GM12878 (cell line): ENCODE measurements around the gene CDX1. TPM values are rescaled to one million over a fixed set of nuclear protein-coding genes. Genes with fewer than 3 reads are reported as not detected.

ENCODE experiments used
- ATAC-seq: fragments of 200-7000 bp; cut with Tn5 transposase; 3 replicates; pipeline ENCODE4 v1.9.1; 2020; ENCODE audit warnings: mild to moderate bottlenecking, moderate library complexity
- BruUV-seq: library from RNA; stranded (reverse); fragments of 400-500 nt; replicated peaks from 2 replicates; lab custom pipeline; 2021; lab: Mats Ljungman, UMichigan
- CTCF ChIA-PET: fragments of 300-600 bp; sonication (Branson Sonifier 250); formaldehyde crosslinking; extraction: SDS; loops from one replicate; lab custom pipeline; 2021; ENCODE audit warnings: inconsistent platforms; lab: Yijun Ruan, JAX
- POLR2A ChIA-PET: fragments of 350-600 bp; formaldehyde crosslinking; extraction: SDS; loops from one replicate; lab custom pipeline; 2021; ENCODE audit warnings: inconsistent platforms; lab: Charles Lee
- RAD21 ChIA-PET: fragments of 300-600 bp; sonication (Branson Sonifier 250); formaldehyde crosslinking; loops from one replicate; lab custom pipeline; 2023; ENCODE audit warnings: antibody characterized with exemption; ENCODE audit not compliant: unreplicated experiment; lab: Charles Lee
- SMC1A ChIA-PET: fragments of 300-600 bp; sonication (Branson Sonifier 250); formaldehyde crosslinking; loops from one replicate; lab custom pipeline; 2023; ENCODE audit not compliant: unreplicated experiment, uncharacterized antibody; lab: Charles Lee
- DNase-seq: peaks from one replicate; pipeline ENCODE4 v3.0.0-alpha.2; 2011; ENCODE audit warnings: low read depth, low spot score
- FAIRE-seq: peaks from 3 replicates; lab custom pipeline; 2011; peaks lifted over from hg19 to GRCh38; lab: Jason Lieb, UNC
- H2AFZ ChIP-seq: 2 replicates; pipeline ENCODE4 v1.6.0; 2011; ENCODE audit warnings: low read depth, low read length, control low read depth; ENCODE audit not compliant: control insufficient read depth
- H3K27ac ChIP-seq: 2 replicates; pipeline ENCODE4 v1.5.1; 2011; ENCODE audit warnings: control low read depth; ENCODE audit not compliant: control insufficient read depth, insufficient read depth
- H3K27me3 ChIP-seq, 2 experiments: replicated peaks in 1 of 2; 2 replicates each; pipeline versions ENCODE4 v1.6.0 to v1.6.1; 2011; ENCODE audit warnings: low read length in 1 of 2; ENCODE audit not compliant: control insufficient read depth in 2 of 2, insufficient read depth in 2 of 2
- H3K36me3 ChIP-seq, 2 experiments: 2 replicates each; pipeline ENCODE4 v1.5.1; 2011; ENCODE audit warnings: low read length in 1 of 2; ENCODE audit not compliant: control insufficient read depth in 2 of 2, insufficient read depth in 2 of 2
- H3K4me1 ChIP-seq: 2 replicates; pipeline ENCODE4 v1.6.1; 2011; ENCODE audit warnings: mild to moderate bottlenecking, low read length, moderate library complexity, mixed read lengths; ENCODE audit not compliant: control insufficient read depth, insufficient read depth
- H3K4me2 ChIP-seq: 2 replicates; pipeline ENCODE4 v1.6.0; 2011; ENCODE audit warnings: control low read depth; ENCODE audit not compliant: control insufficient read depth, insufficient read depth
- H3K4me3 ChIP-seq: fragments of 200-600 bp; sonication (generic); 2 replicates; pipeline ENCODE4 v1.5.1; 2016
- H3K79me2 ChIP-seq: 2 replicates; pipeline ENCODE4 v1.6.0; 2011; ENCODE audit warnings: low read length; ENCODE audit not compliant: control insufficient read depth, insufficient read depth
- H3K9ac ChIP-seq: 2 replicates; pipeline ENCODE4 v1.8.0; 2011; ENCODE audit warnings: low read length, control low read depth, mixed read lengths; ENCODE audit not compliant: control insufficient read depth, insufficient read depth
- H3K9me3 ChIP-seq: replicated peaks from 3 replicates; pipeline ENCODE4 v1.5.1; 2011; ENCODE audit warnings: mild to moderate bottlenecking, low read length; ENCODE audit not compliant: control insufficient read depth, insufficient read depth
- H4K20me1 ChIP-seq: 2 replicates; pipeline ENCODE4 v1.6.0; 2011; ENCODE audit not compliant: control insufficient read depth, insufficient read depth
- BACH1 ChIP-seq: fragments of 450-650 bp; IDR thresholded peaks from 2 replicates; pipeline ENCODE4 v1.6.1; 2017; ENCODE audit warnings: mild to moderate bottlenecking, borderline replicate concordance
- BCL3 ChIP-seq: IDR thresholded peaks from 2 replicates; pipeline ENCODE4 v1.6.1; 2011; ENCODE audit warnings: borderline replicate concordance, low read depth, mild to moderate bottlenecking, moderate library complexity, low read length; ENCODE audit not compliant: insufficient read depth, poor library complexity, severe bottlenecking
- ESRRA ChIP-seq: IDR thresholded peaks from 2 replicates; pipeline ENCODE4 v1.6.1; 2012; ENCODE audit warnings: mild to moderate bottlenecking, low read length, improper control_type of control experiment
- ETV6 ChIP-seq, 2 experiments: fragments of 450-650 bp in 1 of 2; IDR thresholded peaks in 1 of 2; conservative IDR thresholded peaks in 1 of 2; 2 replicates each; pipeline ENCODE4 v1.6.1; 2014; ENCODE audit warnings: antibody characterized with exemption in 1 of 2, borderline replicate concordance in 1 of 2, low read depth in 1 of 2, mild to moderate bottlenecking in 1 of 2, moderate library complexity in 1 of 2
- JUNB ChIP-seq: IDR thresholded peaks from 2 replicates; pipeline ENCODE4 v1.6.1; 2016; ENCODE audit warnings: antibody characterized with exemption, mild to moderate bottlenecking
- KLF5 ChIP-seq: fragments of 450-650 bp; IDR thresholded peaks from 2 replicates; pipeline ENCODE4 v1.6.1; 2014; ENCODE audit warnings: mild to moderate bottlenecking; ENCODE audit not compliant: partially characterized antibody
- NRF1 ChIP-seq: conservative IDR thresholded peaks from 2 replicates; pipeline ENCODE4 v1.6.1; 2011; ENCODE audit warnings: mild to moderate bottlenecking, low read depth, low read length, improper control_type of control experiment
- SMC3 ChIP-seq: IDR thresholded peaks from 2 replicates; pipeline ENCODE4 v1.6.1; 2011; ENCODE audit warnings: low read length, improper control_type of control experiment, borderline replicate concordance
- SP1 ChIP-seq: IDR thresholded peaks from one replicate; pipeline ENCODE4 v1.6.1; 2011; ENCODE audit warnings: low read depth, low read length
- SRF ChIP-seq, 2 experiments: IDR thresholded peaks; 2 replicates each; pipeline ENCODE4 v1.6.1; 2011; ENCODE audit warnings: low read depth in 2 of 2, low read length in 2 of 2, mild to moderate bottlenecking in 1 of 2, moderate library complexity in 1 of 2
- SUZ12 ChIP-seq: fragments of 200-600 bp; sonication (generic); IDR thresholded peaks from one replicate; pipeline ENCODE4 v1.6.1; 2018; ENCODE audit warnings: antibody characterized with exemption, mild to moderate bottlenecking; ENCODE audit not compliant: unreplicated experiment
- ZNF384 ChIP-seq: IDR thresholded peaks from 2 replicates; pipeline ENCODE4 v1.6.1; 2012; ENCODE audit warnings: low read depth, mild to moderate bottlenecking, low read length, improper control_type of control experiment, borderline replicate concordance
- WGBS: methylation state at CpG from one replicate; pipeline ENCODE4 v1.1.6; 2016; ENCODE audit warnings: low lambda C conversion rate; ENCODE audit not compliant: insufficient replicate concordance, insufficient coverage; ENCODE audit errors: missing lambda C conversion rate; 5-methylcytosine and 5-hydroxymethylcytosine counted together
- in situ Hi-C: fragments of 300-500 bp; cut with MboI; formaldehyde crosslinking; loops from 9 replicates; pipeline ENCODE4 v1.14.3; 2018; ENCODE audit warnings: mixed read lengths
- intact Hi-C: fragments of 100-400 bp; cut with micrococcal nuclease; formaldehyde crosslinking; loops from one replicate; pipeline ENCODE4 v1.14.2; 2022; ENCODE audit not compliant: unreplicated experiment
- polyA plus RNA-seq, 11 experiments: library from polyadenylated mRNA; depleted of rRNA in 4 of 11; unstranded in 6 of 11; stranded (reverse) in 5 of 11; fragments of >200 nt; fragmentation: Nextera tagmentation in 4 of 11; fragmentation: Illumina TruSeq in 1 of 11; extraction: Ambion mirVana in 4 of 11; extraction: Trizol in 1 of 11; gene quantifications; 1 replicate in 1 of 11; 2 replicates in 10 of 11; pipeline versions ENCODE4 v1.2.1 to v1.2.3, GENCODE V29; 2011 to 2016; ENCODE audit warnings: inconsistent platforms in 2 of 11, missing spikeins in 2 of 11, low read depth in 1 of 11
- total RNA-seq, 4 experiments: library from RNA; depleted of rRNA in 3 of 4; stranded (reverse); fragments of >200 nt in 3 of 4; fragmentation: Illumina TruSeq in 1 of 4; extraction: Trizol in 1 of 4; gene quantifications; 2 replicates each; pipeline versions ENCODE4 v1.2.1 to v1.2.3, GENCODE V29; 2013 to 2021
- TF ChIP-seq, protein P1 (sequence below): IDR thresholded peaks from 2 replicates; pipeline ENCODE4 v1.6.1; 2011; ENCODE audit warnings: low read depth, mild to moderate bottlenecking, low read length, moderate library complexity, borderline replicate concordance; ENCODE audit errors: extremely low read depth
- TF ChIP-seq, protein P2 (sequence below): fragments of 450-650 bp; IDR thresholded peaks from 2 replicates; pipeline ENCODE4 v1.6.1; 2017; ENCODE audit warnings: antibody characterized with exemption, mild to moderate bottlenecking, moderate library complexity

CDX1 gene
- total and polyA plus RNA-seq, 10 of the 15 experiments (the other 5 are each of a cell fraction or from before 2014, with no cell fraction given), result not detected

DNA sequence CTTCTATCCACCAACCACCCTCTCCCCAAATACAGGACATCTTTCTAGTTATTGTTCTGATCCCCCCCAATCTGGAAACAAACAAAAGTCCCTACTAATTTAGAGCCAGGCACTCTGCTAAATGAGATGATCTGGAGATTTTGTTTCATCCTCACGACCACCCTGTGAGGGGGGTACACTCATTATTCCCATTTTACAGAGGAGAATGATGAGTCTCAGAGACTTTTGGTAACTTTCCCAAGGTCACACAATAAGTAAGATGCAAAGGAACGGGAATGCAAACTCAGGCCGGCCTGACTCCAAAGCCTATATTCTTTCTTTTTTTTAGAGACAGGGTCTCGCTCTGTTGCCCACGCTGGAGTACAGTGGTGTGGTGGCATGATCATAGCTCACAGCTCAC lies 20.3 kb upstream of the CDX1 start (continued):
- TF ChIP-seq ETV6 (conservative IDR thresholded peaks at IDR 0.05 in 1 of 2, IDR thresholded peaks at IDR 0.05 in 1 of 2; ENCODE audit: borderline replicate concordance in 1 of 2, low read depth in 1 of 2) (no peak), ESRRA (no peak), KLF5 (no peak), SRF (IDR thresholded peaks at IDR 0.05; ENCODE audit: low read depth in 2 of 2, low read length in 2 of 2) (no peak), ZNF384 (no peak), JUNB (no peak), BCL3 (no peak)
- TF ChIP-seq, protein P1, sequence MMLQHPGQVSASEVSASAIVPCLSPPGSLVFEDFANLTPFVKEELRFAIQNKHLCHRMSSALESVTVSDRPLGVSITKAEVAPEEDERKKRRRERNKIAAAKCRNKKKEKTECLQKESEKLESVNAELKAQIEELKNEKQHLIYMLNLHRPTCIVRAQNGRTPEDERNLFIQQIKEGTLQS, result no peak

DNA sequence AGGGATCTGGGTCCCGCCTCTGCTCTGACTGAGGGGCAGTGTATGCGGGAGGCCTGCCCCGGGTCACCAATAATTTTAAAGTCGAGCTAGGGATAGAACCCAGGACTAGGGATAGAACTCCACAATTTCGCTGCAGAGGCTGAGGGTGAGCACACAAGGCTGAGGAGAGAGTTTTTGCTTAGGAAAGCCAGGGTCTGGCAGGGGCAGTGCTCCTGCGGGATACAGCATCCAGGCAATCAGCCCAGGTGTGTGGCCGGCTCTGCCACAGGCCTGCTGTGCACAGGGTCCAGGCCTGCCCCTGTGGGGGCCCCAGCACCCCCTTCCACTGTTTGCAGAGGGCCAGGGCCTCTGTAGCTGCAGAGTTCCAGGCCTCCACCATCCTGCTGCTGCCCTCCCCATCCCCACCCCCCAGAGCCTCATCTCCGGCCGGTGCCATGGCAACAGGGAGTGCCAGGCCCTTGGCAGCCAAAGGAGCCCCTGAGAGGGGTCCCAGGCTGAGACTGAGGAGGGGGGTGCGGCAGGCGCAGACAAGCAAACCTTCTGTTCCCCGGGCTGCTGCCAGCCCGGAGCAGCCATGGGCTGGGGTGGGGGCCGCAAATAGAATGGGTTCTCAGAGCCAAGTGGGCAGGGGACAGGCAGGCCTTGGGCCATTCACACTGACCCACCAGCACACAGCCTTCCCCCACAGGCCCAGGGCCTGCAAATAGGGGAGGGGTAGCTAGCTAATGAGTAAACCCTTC lies 19.5 kb upstream of the CDX1 start:
- no peak for FAIRE-seq
- CTCF ChIA-PET, result no interaction called here

More for the DNA sequence above, 19.5 kb upstream of the CDX1 start:
- no peak overlapping the region for H3K4me2 ChIP-seq
- no peak overlapping the region for H3K4me3 ChIP-seq
- H3K36me3 ChIP-seq, result no peaks in the 10 kb centered on the region
- intact Hi-C loops, result no loop called here
- no peak overlapping the region for H2AFZ ChIP-seq
- no peaks in the 10 kb centered on the region for H3K9me3 ChIP-seq
- no peak for DNase-seq
- no peaks in the 10 kb centered on the region for H3K79me2 ChIP-seq
- TF ChIP-seq SUZ12 (no peak), SP1 (no peak), SRF (IDR thresholded peaks at IDR 0.05; ENCODE audit: low read depth in 2 of 2, low read length in 2 of 2) (no peak), JUNB (no peak), BACH1 (no peak), NRF1 (no peak), SMC3 (no peak)
- TF ChIP-seq, protein P2, sequence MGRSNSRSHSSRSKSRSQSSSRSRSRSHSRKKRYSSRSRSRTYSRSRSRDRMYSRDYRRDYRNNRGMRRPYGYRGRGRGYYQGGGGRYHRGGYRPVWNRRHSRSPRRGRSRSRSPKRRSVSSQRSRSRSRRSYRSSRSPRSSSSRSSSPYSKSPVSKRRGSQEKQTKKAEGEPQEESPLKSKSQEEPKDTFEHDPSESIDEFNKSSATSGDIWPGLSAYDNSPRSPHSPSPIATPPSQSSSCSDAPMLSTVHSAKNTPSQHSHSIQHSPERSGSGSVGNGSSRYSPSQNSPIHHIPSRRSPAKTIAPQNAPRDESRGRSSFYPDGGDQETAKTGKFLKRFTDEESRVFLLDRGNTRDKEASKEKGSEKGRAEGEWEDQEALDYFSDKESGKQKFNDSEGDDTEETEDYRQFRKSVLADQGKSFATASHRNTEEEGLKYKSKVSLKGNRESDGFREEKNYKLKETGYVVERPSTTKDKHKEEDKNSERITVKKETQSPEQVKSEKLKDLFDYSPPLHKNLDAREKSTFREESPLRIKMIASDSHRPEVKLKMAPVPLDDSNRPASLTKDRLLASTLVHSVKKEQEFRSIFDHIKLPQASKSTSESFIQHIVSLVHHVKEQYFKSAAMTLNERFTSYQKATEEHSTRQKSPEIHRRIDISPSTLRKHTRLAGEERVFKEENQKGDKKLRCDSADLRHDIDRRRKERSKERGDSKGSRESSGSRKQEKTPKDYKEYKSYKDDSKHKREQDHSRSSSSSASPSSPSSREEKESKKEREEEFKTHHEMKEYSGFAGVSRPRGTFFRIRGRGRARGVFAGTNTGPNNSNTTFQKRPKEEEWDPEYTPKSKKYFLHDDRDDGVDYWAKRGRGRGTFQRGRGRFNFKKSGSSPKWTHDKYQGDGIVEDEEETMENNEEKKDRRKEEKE, result no peak
- POLR2A ChIA-PET, result no interaction called here
- ATAC-seq, result no peak
- whole genome bisulfite sequencing, result 51% methylated on average over 14 of the region's 14 CpGs
- in situ Hi-C loops, result no loop called here
- H3K27me3 ChIP-seq, result no peaks in the 10 kb centered on the region
- RAD21 ChIA-PET, result no interaction called here
- no peaks in the 10 kb centered on the region for H3K4me1 ChIP-seq
- H3K9ac ChIP-seq, result no peak overlapping the region
- no peak overlapping the region for H3K27ac ChIP-seq
- H4K20me1 ChIP-seq, result no peaks in the 10 kb centered on the region
- SMC1A ChIA-PET, result interaction anchor here (0.5 kb wide), 1 partner anchor 12 kb away, joined by 4 read pairs; no protein-coding TSS in a partner anchor
- no TSS peak for BruUV-seq
